CD4-positive, alpha-beta T cell treated with Interleukin-17A for 1 hour (primary cell): ENCODE data around the gene SLC38A1.
"Not testable (repeated sequence)": the region's sequence is repeated elsewhere in the genome, so short reads cannot be mapped to it uniquely, and the experiment has no call there.

ENCODE experiments used
- DNase-seq: peaks from one replicate; pipeline ENCODE4 v3.0.0-alpha.2; 2020

SLC38A1 gene

GRCh38 chr12:46201284-46201789, 67.5 kb downstream of the SLC38A1 start:
- DNase-seq: no peak

GRCh38 chr12:46200551-46200950, 68.3 kb downstream of the SLC38A1 start:
- no peak for DNase-seq

- no peak for DNase-seq
Observed at GRCh38 chr12:46198913-46199312, 69.9 kb downstream of the SLC38A1 start.

GRCh38 chr12:46197883-46198282, 71.0 kb downstream of the SLC38A1 start:
- DNase-seq: no peak

GRCh38 chr12:46190533-46190932, 78.3 kb downstream of the SLC38A1 start:
- not testable (repeated sequence) for DNase-seq

- DNase-seq: no peak
Observed at GRCh38 chr12:46188170-46188569, 80.7 kb downstream of the SLC38A1 start.

GRCh38 chr12:46187023-46187422, 81.8 kb downstream of the SLC38A1 start:
- DNase-seq: no peak

- DNase-seq: no peak
Observed at GRCh38 chr12:46186088-46186487, 82.8 kb downstream of the SLC38A1 start.

GRCh38 chr12:46185686-46186085, 83.2 kb downstream of the SLC38A1 start:
- no peak for DNase-seq

- no peak for DNase-seq
Observed at GRCh38 chr12:46184798-46185595, 83.8 kb downstream of the SLC38A1 start.

- DNase-seq: no peak
Observed at GRCh38 chr12:46183112-46183511, 85.7 kb downstream of the SLC38A1 start.

- DNase-seq: no peak
Observed at GRCh38 chr12:46181465-46181864, 87.4 kb downstream of the SLC38A1 start.

- DNase-seq: no peak
Observed at GRCh38 chr12:46179693-46180452, 89.0 kb downstream of the SLC38A1 start.

- DNase-seq: peak; percentile 62
Observed at GRCh38 chr12:46177837-46178608, 90.8 kb downstream of the SLC38A1 start.

GRCh38 chr12:46177025-46177424, 91.8 kb downstream of the SLC38A1 start:
- DNase-seq: no peak

GRCh38 chr12:46174919-46175318, 93.9 kb downstream of the SLC38A1 start:
- no peak for DNase-seq

- no peak for DNase-seq
Observed at GRCh38 chr12:46174061-46174662, 94.7 kb downstream of the SLC38A1 start.

- no peak for DNase-seq
Observed at GRCh38 chr12:46168426-46168825, 100.4 kb downstream of the SLC38A1 start.

- DNase-seq: no peak
Observed at GRCh38 chr12:46167412-46167811, 101.4 kb downstream of the SLC38A1 start.

- no peak for DNase-seq
Observed at GRCh38 chr12:46165191-46165590, 103.7 kb downstream of the SLC38A1 start.

GRCh38 chr12:46164186-46164761, 104.6 kb downstream of the SLC38A1 start:
- DNase-seq: no peak

- DNase-seq: not testable (repeated sequence)
Observed at GRCh38 chr12:46162549-46163076, 106.2 kb downstream of the SLC38A1 start.
